K562 (cell line): Measurements from ENCODE around the gene PATE4. TPM values are rescaled to one million over a fixed set of nuclear protein-coding genes. Genes with fewer than 3 reads are reported as not detected.

Experiments
- ATAC-seq: fragments of 200-7000 bp; cut with Tn5 transposase; 3 replicates; pipeline ENCODE4 v1.9.1; 2020; ENCODE audit warnings: moderate library complexity
- BruUV-seq: library from RNA; stranded (reverse); fragments of 400-500 nt; replicated peaks from 2 replicates; lab custom pipeline; 2021; lab: Mats Ljungman, UMichigan
- CTCF ChIA-PET: fragments of 300-600 bp; formaldehyde crosslinking; extraction: SDS; loops from one replicate; lab custom pipeline; 2021; ENCODE audit warnings: low intra/inter-chr PET ratio; lab: Yijun Ruan, JAX
- POLR2A ChIA-PET: fragments of 300-600, 350-650 bp; sonication (Branson Sonifier 250); formaldehyde crosslinking; extraction: SDS; loops from one replicate; lab custom pipeline; 2021; ENCODE audit warnings: antibody characterized with exemption, inconsistent platforms; lab: Yijun Ruan, JAX
- DNase-seq, 4 experiments: peaks; one replicate each; pipeline versions ENCODE4 v3.0.0 to v3.0.0-alpha.2; 2011 to 2018; ENCODE audit warnings: low spot score in 3 of 4, mixed read lengths in 3 of 4; ENCODE audit errors: extremely low read depth in 1 of 4
- FAIRE-seq: peaks from 2 replicates; lab custom pipeline; 2011; peaks lifted over from hg19 to GRCh38; lab: Jason Lieb, UNC
- H2AFZ ChIP-seq: 2 replicates; pipeline ENCODE4 v1.6.0; 2011; ENCODE audit warnings: low read depth, low read length, control low read depth, inconsistent platforms
- H3K27ac ChIP-seq: fragments of 200-600 bp; 3 replicates; pipeline ENCODE4 v1.8.0; 2011; ENCODE audit warnings: low read depth, mild to moderate bottlenecking, control low read depth, inconsistent platforms, low read length, moderate library complexity, mixed read lengths; ENCODE audit errors: extremely low read depth
- H3K27me3 ChIP-seq, 2 experiments: fragments of 300-600 bp in 1 of 2; 2 replicates in 1 of 2; 3 replicates in 1 of 2; pipeline versions ENCODE4 v1.6.0 to v1.8.0; 2011; ENCODE audit warnings: inconsistent platforms in 2 of 2, low read length in 2 of 2, mild to moderate bottlenecking in 1 of 2, mixed read lengths in 1 of 2, moderate library complexity in 1 of 2; ENCODE audit not compliant: control insufficient read depth in 2 of 2, insufficient read depth in 2 of 2
- H3K36me3 ChIP-seq: fragments of 300-600 bp; 3 replicates; pipeline ENCODE4 v1.8.0; 2011; ENCODE audit warnings: mild to moderate bottlenecking, low read length, inconsistent platforms; ENCODE audit not compliant: control insufficient read depth, insufficient read depth
- H3K4me1 ChIP-seq, 2 experiments: fragments of 200-600 bp in 1 of 2; replicated peaks in 1 of 2; 2 replicates in 1 of 2; 3 replicates in 1 of 2; pipeline versions ENCODE4 v1.5.1 to v1.8.0; 2011; ENCODE audit warnings: inconsistent platforms in 2 of 2, low read length in 2 of 2, mild to moderate bottlenecking in 1 of 2, mixed read lengths in 1 of 2, moderate library complexity in 1 of 2; ENCODE audit not compliant: control insufficient read depth in 2 of 2, insufficient read depth in 2 of 2
- H3K4me2 ChIP-seq: 2 replicates; pipeline ENCODE4 v1.6.1; 2011; ENCODE audit warnings: low read length, control low read depth, inconsistent platforms, mixed read lengths; ENCODE audit not compliant: insufficient read depth
- H3K4me3 ChIP-seq: fragments of 200-600 bp; sonication (generic), shearing (Covaris generic); 2 replicates; pipeline ENCODE4 v1.5.1; 2016; ENCODE audit warnings: control low read depth, inconsistent platforms
- H3K79me2 ChIP-seq: fragments of 200-600 bp; 3 replicates; pipeline ENCODE4 v1.8.0; 2011; ENCODE audit warnings: low read length, inconsistent platforms; ENCODE audit not compliant: control insufficient read depth, insufficient read depth
- H3K9ac ChIP-seq, 2 experiments: 2 replicates each; pipeline versions ENCODE4 v1.6.0 to v1.6.1; 2011; ENCODE audit warnings: low read depth in 2 of 2, low read length in 2 of 2, control low read depth in 1 of 2, inconsistent platforms in 1 of 2, mild to moderate bottlenecking in 1 of 2, mixed read lengths in 1 of 2; ENCODE audit not compliant: insufficient read depth in 1 of 2
- H3K9me1 ChIP-seq: one replicate; pipeline ENCODE4 v1.6.0; 2011; ENCODE audit warnings: inconsistent platforms, mild to moderate bottlenecking, low read length, moderate library complexity; ENCODE audit not compliant: control insufficient read depth, insufficient read depth
- H3K9me3 ChIP-seq: replicated peaks from 2 replicates; pipeline ENCODE4 v1.5.1; 2011; ENCODE audit warnings: low read depth, low read length, inconsistent platforms; ENCODE audit not compliant: control insufficient read depth, insufficient read depth
- H4K20me1 ChIP-seq: replicated peaks from 2 replicates; pipeline ENCODE4 v1.6.1; 2011; ENCODE audit warnings: low read length, inconsistent platforms, mixed read lengths; ENCODE audit not compliant: control insufficient read depth, insufficient read depth
- DACH1 ChIP-seq: fragments of 450-650 bp; IDR thresholded peaks from 2 replicates; pipeline ENCODE4 v1.6.1; 2018; ENCODE audit not compliant: partially characterized antibody
- IRF2 ChIP-seq: sonication (generic); formaldehyde crosslinking; IDR thresholded peaks from 2 replicates; pipeline ENCODE4 v1.8.1; 2022; ENCODE audit warnings: mild to moderate bottlenecking, missing genetic modification reagents
- KDM1A ChIP-seq, 2 experiments: fragments of 450-650 bp; IDR thresholded peaks; 2 replicates each; pipeline ENCODE4 v1.6.1; 2016; ENCODE audit warnings: mild to moderate bottlenecking in 2 of 2
- KDM2B ChIP-seq: fragments of 250-450 bp; sonication (Bioruptor Pico); IDR thresholded peaks from 2 replicates; pipeline ENCODE4 v1.8.0; 2021; ENCODE audit warnings: mild to moderate bottlenecking, moderate library complexity
- MLLT1 ChIP-seq, 2 experiments: fragments of 450-650 bp; IDR thresholded peaks; 2 replicates each; pipeline ENCODE4 v1.6.1; 2016
- MTF1 ChIP-seq: fragments of 250-450 bp; sonication (Bioruptor Pico); IDR thresholded peaks from 2 replicates; pipeline ENCODE4 v1.9.0; 2021; ENCODE audit warnings: moderate library complexity, mild to moderate bottlenecking, inconsistent platforms, borderline replicate concordance
- NCOR1 ChIP-seq: fragments of 450-650 bp; IDR thresholded peaks from 2 replicates; pipeline ENCODE4 v1.6.1; 2016; ENCODE audit warnings: mild to moderate bottlenecking, moderate library complexity
- POLR3A ChIP-seq: IDR thresholded peaks from 2 replicates; pipeline ENCODE4 v1.6.1; 2011; ENCODE audit warnings: borderline replicate concordance, mild to moderate bottlenecking, moderate library complexity; ENCODE audit not compliant: insufficient read length, insufficient read depth; ENCODE audit errors: extremely low read depth
- PPARD ChIP-seq: fragments of 250-450 bp; sonication (Bioruptor Pico); IDR thresholded peaks from 2 replicates; pipeline ENCODE4 v1.8.0; 2022; ENCODE audit warnings: inconsistent platforms, mild to moderate bottlenecking, moderate library complexity
- ZNF124 ChIP-seq: sonication (generic); formaldehyde crosslinking; IDR thresholded peaks from 2 replicates; pipeline ENCODE4 v1.8.1; 2022; ENCODE audit warnings: missing genetic modification reagents
- ZNF232 ChIP-seq: sonication (generic); formaldehyde crosslinking; IDR thresholded peaks from 2 replicates; pipeline ENCODE4 v1.8.0; 2022; ENCODE audit warnings: mild to moderate bottlenecking, missing genetic modification reagents
- WGBS: fragments of 100-300 bp; shearing (Covaris generic); methylation state at CpG from one replicate; pipeline ENCODE4 v1.1.6; 2016; ENCODE audit warnings: low coverage, mixed read lengths; ENCODE audit not compliant: insufficient coverage; ENCODE audit errors: missing lambda C conversion rate; 5-methylcytosine and 5-hydroxymethylcytosine counted together
- in situ Hi-C: fragments of 300-500 bp; cut with MboI; formaldehyde crosslinking; loops from 4 replicates; pipeline ENCODE4 v1.15.0; 2018; ENCODE audit warnings: inconsistent platforms, mixed read lengths
- intact Hi-C: fragments of 100-400 bp; cut with micrococcal nuclease; formaldehyde crosslinking; loops from 2 replicates; pipeline ENCODE4 v1.14.2; 2022
- polyA plus RNA-seq, 8 experiments: library from polyadenylated mRNA; depleted of rRNA in 4 of 8; stranded (reverse) in 5 of 8; unstranded in 3 of 8; fragments of >200 nt; fragmentation: Nextera tagmentation in 2 of 8; fragmentation: Illumina TruSeq in 1 of 8; extraction: Ambion mirVana in 2 of 8; extraction: Trizol in 1 of 8; gene quantifications; 2 replicates each; pipeline versions ENCODE4 v1.2.1 to v1.2.3, GENCODE V29; 2011 to 2014; ENCODE audit warnings: inconsistent platforms in 1 of 8, missing spikeins in 1 of 8
- total RNA-seq, 7 experiments: library from RNA; depleted of rRNA in 6 of 7; stranded (reverse); fragments of >200 nt in 6 of 7; fragmentation: Illumina TruSeq in 2 of 7; extraction: Trizol in 2 of 7; gene quantifications; 2 replicates each; pipeline versions ENCODE4 v1.2.1 to v1.2.3, GENCODE V29; 2011 to 2021; ENCODE audit warnings: low replicate concordance in 1 of 7

Gene PATE4
- total and polyA plus RNA-seq, 9 of the 15 experiments (the other 6 are each of a cell fraction or from before 2014, with no cell fraction given), result not detected

GRCh38 chr11:125807909-125808308 is 25.2 kb upstream of the PATE4 start:
- no peak overlapping the region for H3K4me3 ChIP-seq
- DNase-seq (no peak), ATAC-seq (no peak), FAIRE-seq (no peak)
- H3K4me2 ChIP-seq, result no peak overlapping the region
- in situ Hi-C loops, result no loop called here
- no peaks in the 10 kb centered on the region for H3K4me1 ChIP-seq
- TF ChIP-seq KDM2B (CRISPR knock-in tag), result no peak
- no peak for TF ChIP-seq DACH1
- TF ChIP-seq ZNF232 (CRISPR knock-in tag), result no peak
- no peak for TF ChIP-seq NCOR1
- TF ChIP-seq KDM1A (IDR thresholded peaks at IDR 0.05), result no peak
- no peak for TF ChIP-seq ZNF124 (CRISPR knock-in tag)
- no peak for TF ChIP-seq PPARD (CRISPR knock-in tag)
- H3K9me1 ChIP-seq, result no peaks in the 10 kb centered on the region
- no TSS peak for BruUV-seq
- intact Hi-C loops, result no loop called here
- no peaks in the 10 kb centered on the region for H3K36me3 ChIP-seq
- no peaks in the 10 kb centered on the region for H3K27me3 ChIP-seq
- POLR2A ChIA-PET, result no interaction called here
- CTCF ChIA-PET, result no interaction called here
- 14% methylated on average over 1 of the region's 1 CpG for WGBS
- no peaks in the 10 kb centered on the region for H3K79me2 ChIP-seq
- no peak overlapping the region for H3K9ac ChIP-seq
- no peaks in the 10 kb centered on the region; the same call in 1 of the 2 replicates for H3K9me3 ChIP-seq
- H4K20me1 ChIP-seq, result no peaks in the 10 kb centered on the region
- H3K27ac ChIP-seq, result no peak overlapping the region
- no peak overlapping the region for H2AFZ ChIP-seq

GRCh38 chr11:125835748-125836147 is 2.6 kb downstream of the PATE4 start:
- CTCF ChIA-PET, result no interaction called here
- H3K9me1 ChIP-seq, result no peaks in the 10 kb centered on the region
- no peak overlapping the region for H3K9ac ChIP-seq
- H3K4me1 ChIP-seq, result no peaks in the 10 kb centered on the region; a peak in 1 of 5 replicates
- intact Hi-C loops (no loop called here), in situ Hi-C loops (no loop called here)
- no peak overlapping the region for H2AFZ ChIP-seq
- POLR2A ChIA-PET, result interaction anchor here (0.5 to 0.6 kb wide), 3 partner anchors 11 to 684 kb away, joined by 3 to 4 read pairs (median 3); no protein-coding TSS in a partner anchor
- no peaks in the 10 kb centered on the region for H3K36me3 ChIP-seq
- no peaks in the 10 kb centered on the region for H4K20me1 ChIP-seq
- no peaks in the 10 kb centered on the region for H3K9me3 ChIP-seq
- ATAC-seq (no peak), DNase-seq (no peak), FAIRE-seq (no peak)
- no TSS peak for BruUV-seq
- no peak overlapping the region for H3K27ac ChIP-seq
- no peak overlapping the region for H3K4me2 ChIP-seq
- H3K4me3 ChIP-seq, result no peak overlapping the region
- H3K27me3 ChIP-seq, result peaks cover 0 to 3% of the 10 kb centered on the region in 2 experiments; a peak in 1 of 5 replicates
- H3K79me2 ChIP-seq, result no peaks in the 10 kb centered on the region
- 0% methylated on average over 6 of the region's 6 CpGs for WGBS
- TF ChIP-seq MTF1 (CRISPR knock-in tag), result no peak
- no peak for TF ChIP-seq IRF2 (CRISPR knock-in tag)
- no peak for TF ChIP-seq MLLT1 (IDR thresholded peaks at IDR 0.05)
- no peak for TF ChIP-seq POLR3A
